WTC11 (cell line): ENCODE measurements around the gene TIPRL. TPM values are rescaled to one million over a fixed set of nuclear protein-coding genes. Genes with fewer than 3 reads are reported as not detected.

Experiments used
- ATAC-seq: fragments of 200-7000 bp; cut with Tn5 transposase; 2 replicates; pipeline ENCODE4 v1.10.0; 2021; ENCODE audit warnings: mild to moderate bottlenecking, moderate library complexity
- CTCF ChIA-PET: fragments of 300-600 bp; sonication (Branson Sonifier 250); formaldehyde crosslinking; loops from one replicate; lab custom pipeline; 2021; ENCODE audit warnings: antibody characterized with exemption; lab: Charles Lee
- POLR2A ChIA-PET: fragments of 350-600 bp; sonication (Branson Sonifier 250); formaldehyde crosslinking; loops from one replicate; lab custom pipeline; 2021; ENCODE audit warnings: antibody characterized with exemption; lab: Charles Lee
- DNase-seq: peaks from one replicate; pipeline ENCODE4 v3.0.0; 2021; ENCODE audit warnings: low spot score
- H3K27ac Mint-ChIP-seq: 2 replicates; pipeline ENCODE4 v1.8.0; 2021; ENCODE audit warnings: mixed read lengths
- H3K27me3 Mint-ChIP-seq: 2 replicates; pipeline ENCODE4 v1.8.0; 2021; ENCODE audit warnings: low read depth, mild to moderate bottlenecking, moderate library complexity, mixed read lengths
- H3K36me3 Mint-ChIP-seq: 2 replicates; pipeline ENCODE4 v1.8.0; 2021; ENCODE audit warnings: mixed read lengths
- H3K4me1 Mint-ChIP-seq: 2 replicates; pipeline ENCODE4 v1.8.0; 2022; ENCODE audit warnings: mixed read lengths
- H3K4me3 Mint-ChIP-seq: 2 replicates; pipeline ENCODE4 v1.8.0; 2021; ENCODE audit warnings: mild to moderate bottlenecking, moderate library complexity, mixed read lengths
- H3K9me3 Mint-ChIP-seq: 2 replicates; pipeline ENCODE4 v1.8.0; 2021; ENCODE audit warnings: mixed read lengths
- CBFB ChIP-seq: sonication (generic); formaldehyde crosslinking; IDR thresholded peaks from 2 replicates; pipeline ENCODE4 v1.8.1; 2022; ENCODE audit warnings: mild to moderate bottlenecking, low read depth, missing genetic modification reagents
- ELF4 ChIP-seq: sonication (generic); formaldehyde crosslinking; IDR thresholded peaks from 2 replicates; pipeline ENCODE4 v1.8.1; 2022; ENCODE audit warnings: low read depth, mild to moderate bottlenecking, moderate library complexity, missing genetic modification reagents
- EMX1 ChIP-seq: fragments of 250-450 bp; sonication (Bioruptor Pico); IDR thresholded peaks from 2 replicates; pipeline ENCODE4 v1.8.0; 2021; ENCODE audit warnings: mild to moderate bottlenecking
- FOXK1 ChIP-seq: sonication (generic); formaldehyde crosslinking; IDR thresholded peaks from 2 replicates; pipeline ENCODE4 v1.8.0; 2022; ENCODE audit warnings: mild to moderate bottlenecking, moderate library complexity, missing genetic modification reagents
- FOXP1 ChIP-seq: sonication (generic); formaldehyde crosslinking; IDR thresholded peaks from 2 replicates; pipeline ENCODE4 v1.8.0; 2022; ENCODE audit warnings: missing genetic modification reagents, mild to moderate bottlenecking, moderate library complexity, borderline replicate concordance
- GRHL2 ChIP-seq: fragments of 250-450 bp; sonication (Bioruptor Pico); IDR thresholded peaks from 2 replicates; pipeline ENCODE4 v1.8.0; 2022; ENCODE audit warnings: mild to moderate bottlenecking, moderate library complexity; ENCODE audit not compliant: insufficient replicate concordance, severe bottlenecking
- IRF2 ChIP-seq: sonication (generic); formaldehyde crosslinking; IDR thresholded peaks from 2 replicates; pipeline ENCODE4 v1.8.0; 2022; ENCODE audit warnings: low read depth, missing genetic modification reagents, borderline replicate concordance
- JUN ChIP-seq: sonication (generic); formaldehyde crosslinking; IDR thresholded peaks from 2 replicates; pipeline ENCODE4 v1.8.0; 2023; ENCODE audit warnings: mild to moderate bottlenecking, missing genetic modification reagents
- MXD4 ChIP-seq: fragments of 250-450 bp; sonication (Bioruptor Pico); IDR thresholded peaks from 2 replicates; pipeline ENCODE4 v1.8.0; 2021; ENCODE audit warnings: mild to moderate bottlenecking, moderate library complexity, borderline replicate concordance
- MYBL2 ChIP-seq: sonication (generic); formaldehyde crosslinking; IDR thresholded peaks from 2 replicates; pipeline ENCODE4 v1.8.1; 2023; ENCODE audit warnings: mild to moderate bottlenecking, moderate library complexity, missing genetic modification reagents
- NFE2L1 ChIP-seq: sonication (generic); formaldehyde crosslinking; IDR thresholded peaks from 2 replicates; pipeline ENCODE4 v1.8.1; 2023; ENCODE audit warnings: missing genetic modification reagents
- NR3C1 ChIP-seq: sonication (generic); formaldehyde crosslinking; conservative IDR thresholded peaks from 2 replicates; pipeline ENCODE4 v1.8.1; 2023; ENCODE audit warnings: low read depth, mild to moderate bottlenecking, missing genetic modification reagents
- SMAD3 ChIP-seq: sonication (generic); formaldehyde crosslinking; IDR thresholded peaks from 2 replicates; pipeline ENCODE4 v1.8.0; 2022; ENCODE audit warnings: missing genetic modification reagents, mild to moderate bottlenecking, borderline replicate concordance
- SP1 ChIP-seq: sonication (generic); formaldehyde crosslinking; conservative IDR thresholded peaks from 2 replicates; pipeline ENCODE4 v1.8.1; 2022; ENCODE audit warnings: missing genetic modification reagents
- ZNF232 ChIP-seq: sonication (generic); formaldehyde crosslinking; IDR thresholded peaks from 2 replicates; pipeline ENCODE4 v1.8.0; 2022; ENCODE audit warnings: mild to moderate bottlenecking, missing genetic modification reagents
- ZNF396 ChIP-seq: fragments of 250-450 bp; sonication (Bioruptor Pico); IDR thresholded peaks from 2 replicates; pipeline ENCODE4 v1.8.0; 2021; ENCODE audit warnings: mild to moderate bottlenecking, moderate library complexity, borderline replicate concordance
- total RNA-seq: library from RNA; stranded (reverse); gene quantifications from 3 replicates; pipeline ENCODE4 v1.2.3, GENCODE V29; 2021
- TF ChIP-seq, protein P1 (sequence below): sonication (generic); formaldehyde crosslinking; IDR thresholded peaks from 2 replicates; pipeline ENCODE4 v1.8.0; 2022; ENCODE audit warnings: mild to moderate bottlenecking, missing genetic modification reagents
- TF ChIP-seq, protein P2 (sequence below): fragments of 200-600 bp; IDR thresholded peaks from 2 replicates; pipeline ENCODE4 v1.8.0; 2022; ENCODE audit warnings: antibody characterized with exemption
- TF ChIP-seq, protein P3 (sequence below): sonication (generic); formaldehyde crosslinking; IDR thresholded peaks from 2 replicates; pipeline ENCODE4 v1.8.0; 2022; ENCODE audit warnings: mild to moderate bottlenecking, missing genetic modification reagents
- TF ChIP-seq, protein P4 (sequence below): sonication (generic); formaldehyde crosslinking; IDR thresholded peaks from 2 replicates; pipeline ENCODE4 v1.8.1; 2022; ENCODE audit warnings: mild to moderate bottlenecking, moderate library complexity, missing genetic modification reagents
- TF ChIP-seq, protein P5 (sequence below): sonication (generic); formaldehyde crosslinking; IDR thresholded peaks from 2 replicates; pipeline ENCODE4 v1.8.0; 2023; ENCODE audit warnings: missing genetic modification reagents, mild to moderate bottlenecking, borderline replicate concordance

The TIPRL gene
- total RNA-seq, 1 experiment from 2014 or later: 25.3 TPM

DNA sequence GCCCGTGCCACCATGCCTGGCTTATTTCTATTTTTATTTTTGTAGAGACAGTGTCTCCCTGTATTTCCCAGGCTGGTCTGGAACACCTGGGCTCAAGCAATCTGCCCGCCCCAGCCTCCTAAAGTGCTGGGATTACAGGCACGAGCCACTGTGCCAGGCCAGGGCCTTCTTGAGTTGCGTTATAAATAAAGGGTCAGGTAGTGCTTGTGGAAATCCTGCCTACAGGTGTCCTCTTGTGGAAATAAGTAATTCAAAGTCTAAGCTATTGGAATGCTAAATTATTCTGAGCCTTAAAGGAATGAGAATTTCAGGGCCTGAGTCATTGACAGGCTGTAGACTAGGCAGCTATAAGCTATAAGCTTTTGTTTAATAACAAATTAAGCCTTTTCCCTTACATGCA, 38.9 kb downstream of the TIPRL start:
- TF ChIP-seq SMAD3 (CRISPR knock-in tag) (no peak), MYBL2 (CRISPR knock-in tag) (no peak), MXD4 (CRISPR knock-in tag) (no peak), GRHL2 (CRISPR knock-in tag) (no peak), SP1 (no peak), ZNF232 (no peak), EMX1 (CRISPR knock-in tag) (no peak)
- TF ChIP-seq, protein P1, sequence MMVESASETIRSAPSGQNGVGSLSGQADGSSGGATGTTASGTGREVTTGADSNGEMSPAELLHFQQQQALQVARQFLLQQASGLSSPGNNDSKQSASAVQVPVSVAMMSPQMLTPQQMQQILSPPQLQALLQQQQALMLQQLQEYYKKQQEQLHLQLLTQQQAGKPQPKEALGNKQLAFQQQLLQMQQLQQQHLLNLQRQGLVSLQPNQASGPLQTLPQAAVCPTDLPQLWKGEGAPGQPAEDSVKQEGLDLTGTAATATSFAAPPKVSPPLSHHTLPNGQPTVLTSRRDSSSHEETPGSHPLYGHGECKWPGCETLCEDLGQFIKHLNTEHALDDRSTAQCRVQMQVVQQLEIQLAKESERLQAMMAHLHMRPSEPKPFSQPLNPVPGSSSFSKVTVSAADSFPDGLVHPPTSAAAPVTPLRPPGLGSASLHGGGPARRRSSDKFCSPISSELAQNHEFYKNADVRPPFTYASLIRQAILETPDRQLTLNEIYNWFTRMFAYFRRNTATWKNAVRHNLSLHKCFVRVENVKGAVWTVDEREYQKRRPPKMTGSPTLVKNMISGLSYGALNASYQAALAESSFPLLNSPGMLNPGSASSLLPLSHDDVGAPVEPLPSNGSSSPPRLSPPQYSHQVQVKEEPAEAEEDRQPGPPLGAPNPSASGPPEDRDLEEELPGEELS: no peak
- TF ChIP-seq, protein P2, sequence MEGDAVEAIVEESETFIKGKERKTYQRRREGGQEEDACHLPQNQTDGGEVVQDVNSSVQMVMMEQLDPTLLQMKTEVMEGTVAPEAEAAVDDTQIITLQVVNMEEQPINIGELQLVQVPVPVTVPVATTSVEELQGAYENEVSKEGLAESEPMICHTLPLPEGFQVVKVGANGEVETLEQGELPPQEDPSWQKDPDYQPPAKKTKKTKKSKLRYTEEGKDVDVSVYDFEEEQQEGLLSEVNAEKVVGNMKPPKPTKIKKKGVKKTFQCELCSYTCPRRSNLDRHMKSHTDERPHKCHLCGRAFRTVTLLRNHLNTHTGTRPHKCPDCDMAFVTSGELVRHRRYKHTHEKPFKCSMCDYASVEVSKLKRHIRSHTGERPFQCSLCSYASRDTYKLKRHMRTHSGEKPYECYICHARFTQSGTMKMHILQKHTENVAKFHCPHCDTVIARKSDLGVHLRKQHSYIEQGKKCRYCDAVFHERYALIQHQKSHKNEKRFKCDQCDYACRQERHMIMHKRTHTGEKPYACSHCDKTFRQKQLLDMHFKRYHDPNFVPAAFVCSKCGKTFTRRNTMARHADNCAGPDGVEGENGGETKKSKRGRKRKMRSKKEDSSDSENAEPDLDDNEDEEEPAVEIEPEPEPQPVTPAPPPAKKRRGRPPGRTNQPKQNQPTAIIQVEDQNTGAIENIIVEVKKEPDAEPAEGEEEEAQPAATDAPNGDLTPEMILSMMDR: no peak
- peaks cover 4% of the 10 kb centered on the region for H3K36me3 Mint-ChIP-seq
- peaks cover 16% of the 10 kb centered on the region for H3K9me3 Mint-ChIP-seq
- peaks cover 24% of the 10 kb centered on the region for H3K4me1 Mint-ChIP-seq
- H3K27me3 Mint-ChIP-seq: no peaks in the 10 kb centered on the region
- ChIA-PET CTCF (interaction anchor here (1.4 to 2.3 kb wide), 4 partner anchors 9 to 135 kb away, joined by 4 to 22 read pairs (median 9); partner anchors contain the start of gene SFT2D2), POLR2A (interaction anchor here (0.7 kb wide), 1 partner anchor 1675 kb away, joined by 5 read pairs; no protein-coding TSS in a partner anchor)
- no peak overlapping the region for H3K27ac Mint-ChIP-seq
- ATAC-seq (peak; percentile 81), DNase-seq (no peak)
- no peak overlapping the region for H3K4me3 Mint-ChIP-seq

DNA sequence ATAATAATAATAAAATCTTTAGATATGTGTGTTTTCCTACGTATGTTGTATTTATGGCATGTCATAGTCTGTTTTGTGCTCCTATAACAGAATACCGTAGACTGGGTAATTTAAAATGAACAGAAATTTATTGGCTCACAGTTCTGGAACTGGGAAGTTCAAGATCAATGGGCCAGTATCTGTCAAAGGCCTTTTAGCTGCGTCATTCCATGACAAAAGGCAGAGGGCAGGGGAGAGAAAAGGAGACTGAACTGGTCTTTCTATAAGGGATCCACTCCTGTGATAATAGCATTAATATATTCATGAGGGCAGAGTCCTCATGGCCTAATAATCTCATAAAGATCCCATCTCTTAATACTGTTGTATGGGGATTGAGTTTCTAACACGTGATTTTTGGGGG, 39.9 kb downstream of the TIPRL start:
- no peak for DNase-seq
- CTCF ChIA-PET: interaction anchor here (1.9 to 2.3 kb wide), 2 partner anchors 17 to 136 kb away, joined by 11 to 22 read pairs; no protein-coding TSS in a partner anchor
- H3K36me3 Mint-ChIP-seq: peaks cover 5% of the 10 kb centered on the region; the same call in 1 of the 2 replicates
- TF ChIP-seq NFE2L1 (CRISPR knock-in tag): no peak
- no peak for TF ChIP-seq JUN (CRISPR knock-in tag)
- TF ChIP-seq, all 79 proteins: peak for 0
- H3K4me1 Mint-ChIP-seq: peaks cover 24% of the 10 kb centered on the region
- POLR2A ChIA-PET: no interaction called here
- ATAC-seq: 0 out of 2 replicates have a peak, but pooled peaks have one; percentile 22
- H3K27ac Mint-ChIP-seq: no peak overlapping the region
- no peaks in the 10 kb centered on the region; the same call in 1 of the 2 replicates for H3K27me3 Mint-ChIP-seq
- H3K9me3 Mint-ChIP-seq: peaks cover 16% of the 10 kb centered on the region
- no peak overlapping the region for H3K4me3 Mint-ChIP-seq

DNA sequence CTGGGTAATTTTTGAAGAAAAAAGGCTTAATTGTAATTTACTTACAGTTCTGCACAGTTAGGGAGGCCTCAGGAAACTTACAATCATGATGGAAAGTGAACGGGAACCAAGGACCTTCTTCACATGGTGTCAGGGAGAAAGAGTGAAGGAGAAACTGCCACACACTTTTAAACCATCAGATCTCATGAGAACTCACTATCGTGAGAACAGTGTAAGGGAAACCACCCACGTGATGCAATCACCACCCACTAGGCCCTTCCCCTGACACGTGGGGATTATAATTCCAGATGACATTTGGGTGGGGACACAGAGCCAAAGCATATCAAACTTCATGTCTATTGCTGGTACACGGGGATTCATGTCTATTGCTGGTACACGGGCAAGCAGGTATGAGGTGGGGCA, 41.7 kb downstream of the TIPRL start:
- Mint-ChIP-seq H3K9me3 (peaks cover 22% of the 10 kb centered on the region), H3K4me1 (peaks cover 34% of the 10 kb centered on the region), H3K27ac (no peak overlapping the region), H3K27me3 (peaks cover 10% of the 10 kb centered on the region), H3K4me3 (no peak overlapping the region), H3K36me3 (peaks cover 12% of the 10 kb centered on the region; the same call in 1 of the 2 replicates)
- DNase-seq (no peak), ATAC-seq (no peak)
- ChIA-PET POLR2A (no interaction called here), CTCF (no interaction called here)
- TF ChIP-seq FOXK1: no peak
- no peak for TF ChIP-seq ELF4 (CRISPR knock-in tag)
- TF ChIP-seq, protein P3, sequence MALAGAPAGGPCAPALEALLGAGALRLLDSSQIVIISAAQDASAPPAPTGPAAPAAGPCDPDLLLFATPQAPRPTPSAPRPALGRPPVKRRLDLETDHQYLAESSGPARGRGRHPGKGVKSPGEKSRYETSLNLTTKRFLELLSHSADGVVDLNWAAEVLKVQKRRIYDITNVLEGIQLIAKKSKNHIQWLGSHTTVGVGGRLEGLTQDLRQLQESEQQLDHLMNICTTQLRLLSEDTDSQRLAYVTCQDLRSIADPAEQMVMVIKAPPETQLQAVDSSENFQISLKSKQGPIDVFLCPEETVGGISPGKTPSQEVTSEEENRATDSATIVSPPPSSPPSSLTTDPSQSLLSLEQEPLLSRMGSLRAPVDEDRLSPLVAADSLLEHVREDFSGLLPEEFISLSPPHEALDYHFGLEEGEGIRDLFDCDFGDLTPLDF (CRISPR knock-in tag): no peak
- no peak for TF ChIP-seq FOXP1 (CRISPR knock-in tag)
- TF ChIP-seq, protein P4, sequence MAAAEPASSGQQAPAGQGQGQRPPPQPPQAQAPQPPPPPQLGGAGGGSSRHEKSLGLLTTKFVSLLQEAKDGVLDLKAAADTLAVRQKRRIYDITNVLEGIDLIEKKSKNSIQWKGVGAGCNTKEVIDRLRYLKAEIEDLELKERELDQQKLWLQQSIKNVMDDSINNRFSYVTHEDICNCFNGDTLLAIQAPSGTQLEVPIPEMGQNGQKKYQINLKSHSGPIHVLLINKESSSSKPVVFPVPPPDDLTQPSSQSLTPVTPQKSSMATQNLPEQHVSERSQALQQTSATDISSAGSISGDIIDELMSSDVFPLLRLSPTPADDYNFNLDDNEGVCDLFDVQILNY (CRISPR knock-in tag): no peak
- no peak for TF ChIP-seq JUN (CRISPR knock-in tag)
- TF ChIP-seq, protein P5, sequence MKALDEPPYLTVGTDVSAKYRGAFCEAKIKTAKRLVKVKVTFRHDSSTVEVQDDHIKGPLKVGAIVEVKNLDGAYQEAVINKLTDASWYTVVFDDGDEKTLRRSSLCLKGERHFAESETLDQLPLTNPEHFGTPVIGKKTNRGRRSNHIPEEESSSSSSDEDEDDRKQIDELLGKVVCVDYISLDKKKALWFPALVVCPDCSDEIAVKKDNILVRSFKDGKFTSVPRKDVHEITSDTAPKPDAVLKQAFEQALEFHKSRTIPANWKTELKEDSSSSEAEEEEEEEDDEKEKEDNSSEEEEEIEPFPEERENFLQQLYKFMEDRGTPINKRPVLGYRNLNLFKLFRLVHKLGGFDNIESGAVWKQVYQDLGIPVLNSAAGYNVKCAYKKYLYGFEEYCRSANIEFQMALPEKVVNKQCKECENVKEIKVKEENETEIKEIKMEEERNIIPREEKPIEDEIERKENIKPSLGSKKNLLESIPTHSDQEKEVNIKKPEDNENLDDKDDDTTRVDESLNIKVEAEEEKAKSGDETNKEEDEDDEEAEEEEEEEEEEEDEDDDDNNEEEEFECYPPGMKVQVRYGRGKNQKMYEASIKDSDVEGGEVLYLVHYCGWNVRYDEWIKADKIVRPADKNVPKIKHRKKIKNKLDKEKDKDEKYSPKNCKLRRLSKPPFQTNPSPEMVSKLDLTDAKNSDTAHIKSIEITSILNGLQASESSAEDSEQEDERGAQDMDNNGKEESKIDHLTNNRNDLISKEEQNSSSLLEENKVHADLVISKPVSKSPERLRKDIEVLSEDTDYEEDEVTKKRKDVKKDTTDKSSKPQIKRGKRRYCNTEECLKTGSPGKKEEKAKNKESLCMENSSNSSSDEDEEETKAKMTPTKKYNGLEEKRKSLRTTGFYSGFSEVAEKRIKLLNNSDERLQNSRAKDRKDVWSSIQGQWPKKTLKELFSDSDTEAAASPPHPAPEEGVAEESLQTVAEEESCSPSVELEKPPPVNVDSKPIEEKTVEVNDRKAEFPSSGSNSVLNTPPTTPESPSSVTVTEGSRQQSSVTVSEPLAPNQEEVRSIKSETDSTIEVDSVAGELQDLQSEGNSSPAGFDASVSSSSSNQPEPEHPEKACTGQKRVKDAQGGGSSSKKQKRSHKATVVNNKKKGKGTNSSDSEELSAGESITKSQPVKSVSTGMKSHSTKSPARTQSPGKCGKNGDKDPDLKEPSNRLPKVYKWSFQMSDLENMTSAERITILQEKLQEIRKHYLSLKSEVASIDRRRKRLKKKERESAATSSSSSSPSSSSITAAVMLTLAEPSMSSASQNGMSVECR (CRISPR knock-in tag): no peak
- no peak for TF ChIP-seq CBFB (CRISPR knock-in tag)
- TF ChIP-seq NR3C1: no peak
- no peak for TF ChIP-seq ZNF396
- TF ChIP-seq IRF2 (CRISPR knock-in tag): no peak
